Thyroid gland (tissue), 4 donors: Measurements from ENCODE around the gene AHI1. TPM values are rescaled to one million over a fixed set of nuclear protein-coding genes. Genes with fewer than 3 reads are reported as not detected.
A peak's percentile ranks its signal among the peaks of the same experiment; 100 is the strongest.

ENCODE experiments used
- DNase-seq, 2 donors: peaks; one replicate each; pipeline ENCODE4 v3.0.0-alpha.2; 2019
- H3K27ac ChIP-seq, 3 donors: fragments of 200-600 bp; sonication (generic); 1 replicate in 2 of 3; 2 replicates in 1 of 3; pipeline ENCODE4 v1.5.1; 2016 to 2019; ENCODE audit warnings: mild to moderate bottlenecking in 1 of 3, moderate library complexity in 1 of 3
- H3K27me3 ChIP-seq: fragments of 200-600 bp; sonication (generic); one replicate; pipeline ENCODE4 v1.5.1; 2019
- H3K36me3 ChIP-seq, 2 donors: fragments of 200-600 bp; sonication (generic); one replicate each; pipeline ENCODE4 v1.5.1; 2016 to 2019
- H3K4me1 ChIP-seq, 2 donors: fragments of 200-600 bp; sonication (generic); one replicate each; pipeline ENCODE4 v1.5.1; 2017 to 2019
- H3K4me3 ChIP-seq, 3 donors: fragments of 200-600 bp; sonication (generic); replicated peaks in 1 of 3; 1 replicate in 2 of 3; 2 replicates in 1 of 3; pipeline ENCODE4 v1.5.1; 2016; ENCODE audit warnings: mild to moderate bottlenecking in 1 of 3
- H3K9me3 ChIP-seq: fragments of 200-600 bp; sonication (generic); one replicate; pipeline ENCODE4 v1.5.1; 2017
- CTCF ChIP-seq, 6 experiments: fragments of 200-600 bp in 3 of 6; fragments of 450-650 bp in 3 of 6; sonication (generic) in 3 of 6; IDR thresholded peaks; one replicate each; pipeline ENCODE4 v1.5.1; 2016 to 2019; ENCODE audit warnings: antibody characterized with exemption in 6 of 6, mild to moderate bottlenecking in 2 of 6, inconsistent platforms in 1 of 6, moderate library complexity in 1 of 6
- POLR2A ChIP-seq, 2 donors: fragments of 450-650 bp; IDR thresholded peaks; one replicate each; pipeline ENCODE4 v1.6.1; 2017; ENCODE audit warnings: antibody characterized with exemption in 2 of 2, mild to moderate bottlenecking in 2 of 2, moderate library complexity in 1 of 2
- WGBS, 2 donors: methylation state at CpG; one replicate each; pipeline ENCODE4 v1.1.5; 2017; 5-methylcytosine and 5-hydroxymethylcytosine counted together
- intact Hi-C: fragments of 100-400 bp; cut with DNase I; formaldehyde crosslinking; loops from one replicate; pipeline ENCODE4 v1.15.1; 2023
- total RNA-seq, 4 donors: library from RNA; depleted of rRNA; stranded (reverse); fragments of >200 nt; gene quantifications; one replicate each; pipeline ENCODE4 v1.2.3, GENCODE V29; 2016

The AHI1 gene
- total RNA-seq, 4 donors from 2014 or later, result 25.5 to 53.3 (median 42.1) TPM

DNA sequence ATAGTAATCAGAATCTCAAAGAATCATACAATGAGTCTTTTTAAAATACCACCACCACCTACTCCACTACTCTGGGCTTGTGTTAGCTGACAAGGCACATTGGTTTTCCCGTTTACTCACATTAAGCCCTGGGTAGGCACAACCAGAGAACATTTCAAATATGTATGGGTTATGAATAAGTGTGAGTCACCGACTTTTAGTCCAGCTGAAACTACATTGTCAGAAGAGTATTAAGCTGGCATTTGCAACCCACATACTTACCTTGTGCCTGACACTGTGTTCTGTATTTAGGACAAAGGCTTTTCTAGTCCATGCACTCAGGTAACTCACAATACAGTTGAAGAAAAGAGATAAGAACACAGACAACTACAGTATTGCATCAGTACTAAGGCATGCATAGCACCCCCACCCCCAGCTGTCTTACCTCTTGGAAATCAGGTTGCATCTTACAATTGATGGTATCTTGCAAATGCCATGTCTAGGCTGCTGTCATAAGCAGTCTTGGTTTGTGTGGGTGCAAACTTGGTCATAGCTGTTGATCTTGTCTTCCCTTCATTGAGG is 40.3 kb upstream of the AHI1 start:
- H3K27ac ChIP-seq, result no peak overlapping the region
- no peak overlapping the region for H3K4me3 ChIP-seq
- no peaks in the 10 kb centered on the region for H3K9me3 ChIP-seq
- H3K36me3 ChIP-seq, result no peaks in the 10 kb centered on the region
- TF ChIP-seq CTCF (IDR thresholded peaks at IDR 0.05), result no peak
- no peak for TF ChIP-seq POLR2A (IDR thresholded peaks at IDR 0.05)
- no peaks in the 10 kb centered on the region for H3K27me3 ChIP-seq
- no peak for DNase-seq
- WGBS, 2 donors, result 80 to 93% methylated on average over 2 of the region's 2 CpGs
- H3K4me1 ChIP-seq, result peaks cover 0 to 3% of the 10 kb centered on the region in 2 donors
- intact Hi-C loops, result loop anchor here (5.0 kb wide), 1 partner anchor 689 kb away; no protein-coding TSS in a partner anchor

DNA sequence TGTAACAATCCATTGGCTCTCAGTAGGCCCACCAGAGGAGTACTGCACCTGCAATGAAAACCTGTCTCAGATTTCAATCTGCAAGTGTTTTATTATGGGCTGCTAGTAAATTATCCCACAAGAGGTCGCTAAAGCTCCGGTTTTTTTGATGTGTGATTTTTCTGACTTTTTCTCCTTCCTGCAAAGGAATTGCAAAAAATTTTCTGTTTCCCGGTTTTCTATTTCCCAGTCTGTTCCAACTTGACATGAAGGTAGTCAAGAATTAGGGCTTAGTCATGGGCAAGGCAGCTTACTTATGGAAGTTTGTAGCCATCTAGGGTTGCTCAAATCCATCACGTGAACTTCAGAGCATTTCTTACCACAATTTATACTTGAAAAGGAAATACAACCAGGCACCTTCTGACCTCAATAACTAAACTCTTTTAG is 38.5 kb upstream of the AHI1 start:
- no peak overlapping the region for H3K27ac ChIP-seq

GRCh38 chr6:135534773-135535380 is 37.3 kb upstream of the AHI1 start:
- Histone ChIP-seq H3K36me3 (no peaks in the 10 kb centered on the region), H3K4me1 (peaks cover 0 to 3% of the 10 kb centered on the region in 2 donors), H3K27ac (no peak overlapping the region), H3K9me3 (no peaks in the 10 kb centered on the region), H3K4me3 (no peak overlapping the region), H3K27me3 (no peaks in the 10 kb centered on the region)
- TF ChIP-seq CTCF (IDR thresholded peaks at IDR 0.05), result no peak
- no peak for TF ChIP-seq POLR2A (IDR thresholded peaks at IDR 0.05)
- intact Hi-C loops, result loop anchor here (5.0 kb wide), 1 partner anchor 692 kb away; no protein-coding TSS in a partner anchor
- WGBS, 2 donors, result 91 to 95% methylated on average over 3 of the region's 3 CpGs
- DNase-seq, result no peak

More for the DNA sequence above, 38.5 kb upstream of the AHI1 start:
- Histone ChIP-seq H3K27me3 (no peaks in the 10 kb centered on the region), H3K9me3 (no peaks in the 10 kb centered on the region), H3K36me3 (no peaks in the 10 kb centered on the region), H3K4me1 (peaks cover 0 to 3% of the 10 kb centered on the region in 2 donors), H3K4me3 (no peak overlapping the region)
- WGBS, 2 donors, result 8 to 12% methylated on average over 4 of the region's 4 CpGs
- TF ChIP-seq POLR2A (IDR thresholded peaks at IDR 0.05) (no peak), CTCF (IDR thresholded peaks at IDR 0.05) (peak; percentile 27 to 64 (median 54))
- DNase-seq, result no peak
- intact Hi-C loops, result loop anchor here (5.0 kb wide), 1 partner anchor 691 kb away; no protein-coding TSS in a partner anchor

DNA sequence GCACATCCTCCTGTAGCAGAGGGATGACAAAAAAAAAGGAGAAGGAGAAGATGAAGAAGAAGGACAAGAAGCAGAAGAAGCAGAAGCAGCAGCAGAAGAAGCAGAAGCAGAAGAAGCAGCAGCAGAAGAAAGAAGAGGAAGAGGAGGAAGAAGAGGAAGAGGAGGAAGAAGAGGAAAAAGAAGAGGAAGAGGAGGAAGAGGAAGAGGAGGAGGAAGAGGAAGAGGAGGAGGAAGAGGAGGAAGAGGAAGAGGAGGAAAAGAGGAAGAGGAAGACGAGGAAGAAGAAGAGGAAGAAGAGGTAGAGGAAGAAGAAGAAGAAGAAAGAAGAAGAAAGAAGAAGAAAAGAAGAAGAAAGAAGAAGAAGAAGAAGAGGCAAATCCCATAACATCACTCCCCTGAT is 35.0 kb upstream of the AHI1 start:
- H3K9me3 ChIP-seq, result no peaks in the 10 kb centered on the region
- no peak for DNase-seq
- intact Hi-C loops, result no loop called here
- H3K27ac ChIP-seq, result no peak overlapping the region
- 76 to 91% methylated on average over 1 of the region's 1 CpG for WGBS, 2 donors
- peaks cover 0 to 3% of the 10 kb centered on the region in 2 donors for H3K4me1 ChIP-seq
- H3K36me3 ChIP-seq, result no peaks in the 10 kb centered on the region
- TF ChIP-seq CTCF (IDR thresholded peaks at IDR 0.05) (no peak), POLR2A (IDR thresholded peaks at IDR 0.05) (no peak)
- H3K27me3 ChIP-seq, result no peaks in the 10 kb centered on the region
- H3K4me3 ChIP-seq, result no peak overlapping the region

DNA sequence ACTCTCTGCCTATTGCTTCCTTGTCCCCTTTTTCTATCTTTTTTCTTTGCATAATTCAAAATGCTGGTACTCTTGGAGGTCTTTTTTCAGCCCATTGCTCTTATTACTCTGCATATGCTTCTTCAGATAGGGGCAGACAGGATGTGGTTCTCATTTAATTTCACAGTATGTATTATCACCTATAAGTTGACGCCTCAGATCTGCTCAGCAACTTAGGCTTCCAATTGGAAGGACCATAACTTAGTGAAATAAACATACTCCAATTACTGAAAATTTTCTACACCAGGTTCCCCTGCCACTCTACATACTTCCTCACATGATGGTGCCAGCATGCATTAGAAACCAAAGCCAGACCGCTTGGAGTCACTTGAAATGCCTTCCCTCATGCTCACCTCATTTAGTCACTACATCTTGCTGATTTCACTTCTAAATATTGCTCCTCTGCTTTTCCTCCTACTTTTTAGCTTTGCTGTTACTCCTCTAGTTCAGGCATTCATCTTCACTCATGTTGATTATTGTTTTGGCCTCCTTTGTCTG is 34.5 kb upstream of the AHI1 start:
- H3K27me3 ChIP-seq, result no peaks in the 10 kb centered on the region
- H3K27ac ChIP-seq, result no peak overlapping the region
- no peaks in the 10 kb centered on the region for H3K9me3 ChIP-seq
- H3K36me3 ChIP-seq, result no peaks in the 10 kb centered on the region
- peaks cover 0 to 3% of the 10 kb centered on the region in 2 donors for H3K4me1 ChIP-seq
- no peak overlapping the region for H3K4me3 ChIP-seq
- DNase-seq, result no peak
- WGBS, 2 donors, result 97% methylated on average over 2 of the region's 2 CpGs
- intact Hi-C loops, result no loop called here
- TF ChIP-seq POLR2A (IDR thresholded peaks at IDR 0.05), result no peak
- no peak for TF ChIP-seq CTCF (IDR thresholded peaks at IDR 0.05)
